ENCODE measurements around the gene ZG16B. TPM values are rescaled to one million over a fixed set of nuclear protein-coding genes. Genes with fewer than 3 reads are reported as not detected.

ZG16B gene
- total and polyA plus RNA-seq, 2 of the 8 experiments (the other 6 are each of a cell fraction or from before 2014, with no cell fraction given), result 0.11 TPM; not detected in 1

- TF ChIP-seq CHD7 (IDR thresholded peaks at IDR 0.05; ENCODE audit: insufficient replicate concordance, low read length) (no peak), TCF12 (IDR thresholded peaks at IDR 0.05; ENCODE audit: low read depth, low read length) (no peak), RAD21 (IDR thresholded peaks at IDR 0.05 in 1 of 2, conservative IDR thresholded peaks at IDR 0.05 in 1 of 2; ENCODE audit: low read depth in 2 of 2, low read length in 2 of 2) (no peak), SIN3A (conservative IDR thresholded peaks at IDR 0.05 in 1 of 2, IDR thresholded peaks at IDR 0.05 in 1 of 2; ENCODE audit: low read depth in 1 of 2, low read length in 2 of 2) (no peak), YY1 (IDR thresholded peaks at IDR 0.05; ENCODE audit: low read depth, low read length) (no peak), POLR2AphosphoS5 (IDR thresholded peaks at IDR 0.05; ENCODE audit: low read depth, low read length) (no peak), SUZ12 (IDR thresholded peaks at IDR 0.05; ENCODE audit: low read length) (no peak)
Measured at GRCh38 chr16:2848933-2849725, 19.0 kb downstream of the ZG16B start (continued).

Measured in H1 (cell line).